ENCODE measurements around the gene SMCHD1. TPM values are rescaled to one million over a fixed set of nuclear protein-coding genes. Genes with fewer than 3 reads are reported as not detected.

Gene SMCHD1
- total RNA-seq (ENCODE audit: unreplicated experiment), result 34.4 TPM
- long read RNA-seq, partial matches to known transcripts, result 5 of 5 reads
- long read RNA-seq, other reads (novel, unspliced or antisense), result 0 of 5 reads

DNA sequence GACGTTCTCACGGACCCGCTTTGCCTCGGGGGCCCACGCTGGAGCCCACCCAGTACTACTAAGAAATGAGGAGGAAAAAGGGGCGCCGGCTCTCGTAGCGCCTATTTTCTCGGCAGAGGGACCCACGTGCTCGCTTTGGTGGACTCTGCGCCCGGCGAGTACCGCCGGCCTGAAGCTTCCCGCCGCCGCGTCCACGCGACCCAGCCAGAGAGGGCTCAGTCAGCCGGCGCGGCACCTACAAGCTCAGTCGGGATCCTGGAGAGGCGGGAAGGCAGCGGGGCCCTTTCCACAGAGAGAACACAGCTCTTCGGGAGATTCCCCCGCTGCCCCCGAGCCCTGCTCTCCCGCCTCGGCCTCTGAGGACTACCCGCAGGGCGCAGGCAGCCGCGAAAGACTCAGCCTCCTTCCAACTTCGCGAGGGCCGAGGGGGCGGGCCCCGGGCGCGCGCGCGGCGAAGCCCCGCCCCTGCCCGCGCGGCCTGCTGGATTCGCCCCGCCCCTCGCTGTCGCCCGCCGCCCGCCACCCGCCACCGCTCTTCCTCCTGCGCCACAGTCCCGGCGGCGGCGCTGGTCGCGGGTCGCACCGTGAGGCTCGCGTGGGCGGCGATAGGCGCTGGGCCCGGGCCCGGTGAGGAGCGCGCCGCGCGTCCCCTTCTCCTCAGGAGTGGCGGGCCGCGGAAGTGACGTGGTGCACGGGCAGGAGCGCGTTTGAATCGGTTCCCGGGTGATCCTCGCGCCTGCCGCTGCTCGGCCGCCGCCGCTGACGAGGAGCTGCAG, at the start of gene SMCHD1:
TSS of gene SMCHD1 (plus strand) at position 549 of the 776 bp plus-strand sequence. CDS start 350 bp downstream, outside the sequence.
- H3K4me1 Mint-ChIP-seq (ENCODE audit: low read depth, unreplicated experiment), result peaks cover 4% of the 10 kb centered on the region

GRCh38 chr18:2606335-2606734, 49.2 kb upstream of the SMCHD1 start:
- no peaks in the 10 kb centered on the region for H3K9me3 Mint-ChIP-seq (ENCODE audit: unreplicated experiment)
- DNase-seq, result no peak
- H3K27me3 Mint-ChIP-seq (ENCODE audit: unreplicated experiment), result no peaks in the 10 kb centered on the region
- TF ChIP-seq, protein P1, sequence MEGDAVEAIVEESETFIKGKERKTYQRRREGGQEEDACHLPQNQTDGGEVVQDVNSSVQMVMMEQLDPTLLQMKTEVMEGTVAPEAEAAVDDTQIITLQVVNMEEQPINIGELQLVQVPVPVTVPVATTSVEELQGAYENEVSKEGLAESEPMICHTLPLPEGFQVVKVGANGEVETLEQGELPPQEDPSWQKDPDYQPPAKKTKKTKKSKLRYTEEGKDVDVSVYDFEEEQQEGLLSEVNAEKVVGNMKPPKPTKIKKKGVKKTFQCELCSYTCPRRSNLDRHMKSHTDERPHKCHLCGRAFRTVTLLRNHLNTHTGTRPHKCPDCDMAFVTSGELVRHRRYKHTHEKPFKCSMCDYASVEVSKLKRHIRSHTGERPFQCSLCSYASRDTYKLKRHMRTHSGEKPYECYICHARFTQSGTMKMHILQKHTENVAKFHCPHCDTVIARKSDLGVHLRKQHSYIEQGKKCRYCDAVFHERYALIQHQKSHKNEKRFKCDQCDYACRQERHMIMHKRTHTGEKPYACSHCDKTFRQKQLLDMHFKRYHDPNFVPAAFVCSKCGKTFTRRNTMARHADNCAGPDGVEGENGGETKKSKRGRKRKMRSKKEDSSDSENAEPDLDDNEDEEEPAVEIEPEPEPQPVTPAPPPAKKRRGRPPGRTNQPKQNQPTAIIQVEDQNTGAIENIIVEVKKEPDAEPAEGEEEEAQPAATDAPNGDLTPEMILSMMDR (IDR thresholded peaks at IDR 0.05; ENCODE audit: partially characterized antibody, unreplicated experiment), result no peak
- no peaks in the 10 kb centered on the region for H3K36me3 Mint-ChIP-seq (ENCODE audit: unreplicated experiment)
- H3K4me3 Mint-ChIP-seq (ENCODE audit: unreplicated experiment), result no peak overlapping the region
- no peaks in the 10 kb centered on the region for H3K4me1 Mint-ChIP-seq (ENCODE audit: low read depth, unreplicated experiment)
- no peak overlapping the region for H3K27ac Mint-ChIP-seq (ENCODE audit: unreplicated experiment)

More for the DNA sequence above, at the start of gene SMCHD1:
- TF ChIP-seq, protein P1 (IDR thresholded peaks at IDR 0.05; ENCODE audit: partially characterized antibody, unreplicated experiment), result no peak
- peak within 1 kb of the TSS; percentile 55 for H3K27ac Mint-ChIP-seq (ENCODE audit: unreplicated experiment)
- peaks cover 10% of the 10 kb centered on the region for H3K27me3 Mint-ChIP-seq (ENCODE audit: unreplicated experiment)
- peaks cover 4% of the 10 kb centered on the region for H3K9me3 Mint-ChIP-seq (ENCODE audit: unreplicated experiment)
- peak; percentile 80 for DNase-seq
- peak within 1 kb of the TSS; percentile 94 for H3K4me3 Mint-ChIP-seq (ENCODE audit: unreplicated experiment)
- H3K36me3 Mint-ChIP-seq (ENCODE audit: unreplicated experiment), result no peaks in the 10 kb centered on the region

DNA sequence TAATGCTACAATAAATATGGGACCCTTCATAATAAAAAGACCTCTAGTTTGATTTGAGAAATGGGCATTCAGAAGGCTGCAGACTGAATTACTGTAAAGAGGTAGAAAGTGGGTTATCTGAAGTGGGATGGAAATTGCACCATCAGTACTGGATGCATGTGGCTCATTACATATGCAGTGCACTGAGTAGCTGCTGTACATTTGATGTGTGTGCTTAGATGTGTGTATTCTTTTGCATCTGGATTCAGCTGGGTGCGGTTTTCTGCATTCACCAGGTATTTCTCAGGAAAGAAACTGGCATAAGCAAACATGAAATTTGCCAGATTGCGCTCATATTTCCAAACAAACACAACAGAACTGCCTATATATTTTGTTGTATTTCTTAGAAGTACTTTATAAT, 45.9 kb upstream of the SMCHD1 start:
- no peak for DNase-seq
- no peak overlapping the region for H3K27ac Mint-ChIP-seq (ENCODE audit: unreplicated experiment)
- H3K36me3 Mint-ChIP-seq (ENCODE audit: unreplicated experiment), result no peaks in the 10 kb centered on the region
- H3K4me3 Mint-ChIP-seq (ENCODE audit: unreplicated experiment), result no peak overlapping the region
- no peaks in the 10 kb centered on the region for H3K9me3 Mint-ChIP-seq (ENCODE audit: unreplicated experiment)
- TF ChIP-seq, protein P1 (IDR thresholded peaks at IDR 0.05; ENCODE audit: partially characterized antibody, unreplicated experiment), result no peak
- H3K27me3 Mint-ChIP-seq (ENCODE audit: unreplicated experiment), result no peaks in the 10 kb centered on the region
- no peaks in the 10 kb centered on the region for H3K4me1 Mint-ChIP-seq (ENCODE audit: low read depth, unreplicated experiment)

DNA sequence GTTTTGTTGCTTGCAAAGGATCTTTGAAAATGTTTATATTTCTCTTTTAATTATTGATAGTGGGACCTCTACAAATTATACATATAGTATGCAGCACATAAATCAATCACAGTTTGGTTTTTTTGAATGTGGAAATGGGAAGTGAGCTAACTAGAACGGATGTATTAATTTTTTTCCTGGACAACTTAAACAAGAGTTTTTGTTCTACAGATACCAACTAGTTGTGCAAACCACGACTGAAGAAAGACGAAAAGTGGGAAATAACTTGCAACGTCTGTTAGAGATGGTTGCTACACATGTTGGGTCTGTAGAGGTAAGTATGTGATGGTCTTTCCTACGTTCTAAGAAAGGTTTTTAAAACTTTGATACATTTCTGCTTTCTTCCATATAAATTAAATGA, 45.0 kb upstream of the SMCHD1 start:
- H3K36me3 Mint-ChIP-seq (ENCODE audit: unreplicated experiment), result no peaks in the 10 kb centered on the region
- TF ChIP-seq, protein P1 (IDR thresholded peaks at IDR 0.05; ENCODE audit: partially characterized antibody, unreplicated experiment), result no peak
- H3K9me3 Mint-ChIP-seq (ENCODE audit: unreplicated experiment), result no peaks in the 10 kb centered on the region
- H3K27ac Mint-ChIP-seq (ENCODE audit: unreplicated experiment), result no peak overlapping the region
- H3K4me1 Mint-ChIP-seq (ENCODE audit: low read depth, unreplicated experiment), result no peaks in the 10 kb centered on the region
- no peak for DNase-seq
- H3K4me3 Mint-ChIP-seq (ENCODE audit: unreplicated experiment), result no peak overlapping the region
- H3K27me3 Mint-ChIP-seq (ENCODE audit: unreplicated experiment), result no peaks in the 10 kb centered on the region

GRCh38 chr18:2612996-2613395, 42.5 kb upstream of the SMCHD1 start:
- TF ChIP-seq, protein P1 (IDR thresholded peaks at IDR 0.05; ENCODE audit: partially characterized antibody, unreplicated experiment), result no peak
- H3K27ac Mint-ChIP-seq (ENCODE audit: unreplicated experiment), result no peak overlapping the region
- no peaks in the 10 kb centered on the region for H3K36me3 Mint-ChIP-seq (ENCODE audit: unreplicated experiment)
- no peaks in the 10 kb centered on the region for H3K4me1 Mint-ChIP-seq (ENCODE audit: low read depth, unreplicated experiment)
- H3K4me3 Mint-ChIP-seq (ENCODE audit: unreplicated experiment), result no peak overlapping the region
- H3K9me3 Mint-ChIP-seq (ENCODE audit: unreplicated experiment), result no peaks in the 10 kb centered on the region
- no peak for DNase-seq
- no peaks in the 10 kb centered on the region for H3K27me3 Mint-ChIP-seq (ENCODE audit: unreplicated experiment)
